HepG2 (cell line): ENCODE measurements around the gene RNF123. TPM values are rescaled to one million over a fixed set of nuclear protein-coding genes. Genes with fewer than 3 reads are reported as not detected.

ENCODE experiments used
- ATF1 ChIP-seq: IDR thresholded peaks from 2 replicates; pipeline ENCODE4 v1.6.1; 2016; ENCODE audit warnings: mild to moderate bottlenecking, control low read depth
- CCDC6 ChIP-seq: sonication (generic); formaldehyde crosslinking; IDR thresholded peaks from 2 replicates; pipeline ENCODE4 v1.8.1; 2022; ENCODE audit warnings: mild to moderate bottlenecking, missing genetic modification reagents, moderate library complexity
- CEBPZ ChIP-seq: IDR thresholded peaks from 2 replicates; pipeline ENCODE4 v1.6.1; 2012; ENCODE audit warnings: low read length, improper control_type of control experiment
- DBP ChIP-seq: sonication (generic); formaldehyde crosslinking; IDR thresholded peaks from 2 replicates; pipeline ENCODE4 v1.4.0; 2020; ENCODE audit warnings: missing genetic modification reagents; ENCODE audit errors: not compliant biosample characterization
- HNRNPUL1 ChIP-seq: fragments of 200-400 bp; formaldehyde crosslinking; IDR thresholded peaks from 2 replicates; pipeline ENCODE4 v1.6.1; 2017; ENCODE audit warnings: low read depth, mild to moderate bottlenecking, low read length, moderate library complexity
- MIXL1 ChIP-seq: IDR thresholded peaks from 2 replicates; pipeline ENCODE4 v1.6.1; 2016
- PITX1 ChIP-seq: sonication (generic); formaldehyde crosslinking; IDR thresholded peaks from 2 replicates; pipeline ENCODE4 v1.5.1; 2020; ENCODE audit warnings: mild to moderate bottlenecking, missing genetic modification reagents
- PRDM4 ChIP-seq: sonication (generic); formaldehyde crosslinking; IDR thresholded peaks from 2 replicates; pipeline ENCODE4 v1.9.0; 2021; ENCODE audit warnings: missing genetic modification reagents, borderline replicate concordance
- RFX3 ChIP-seq: IDR thresholded peaks from 2 replicates; pipeline ENCODE4 v1.6.1; 2016; ENCODE audit warnings: missing biosample characterization, missing genetic modification reagents
- SIX1 ChIP-seq: sonication (generic); formaldehyde crosslinking; IDR thresholded peaks from 2 replicates; pipeline ENCODE4 v1.4.0; 2020; ENCODE audit warnings: missing genetic modification reagents, borderline replicate concordance
- TAF1 ChIP-seq: sonication (generic); formaldehyde crosslinking; IDR thresholded peaks from 2 replicates; pipeline ENCODE4 v1.4.0; 2020; ENCODE audit warnings: missing genetic modification reagents
- TBX3 ChIP-seq: fragments of 450-650 bp; IDR thresholded peaks from 2 replicates; pipeline ENCODE4 v1.6.1; 2017; ENCODE audit warnings: antibody characterized with exemption, mild to moderate bottlenecking, inconsistent platforms, borderline replicate concordance
- ZBTB39 ChIP-seq: sonication (generic); formaldehyde crosslinking; IDR thresholded peaks from 2 replicates; pipeline ENCODE4 v1.5.0; 2020; ENCODE audit warnings: missing genetic modification reagents
- ZFP41 ChIP-seq: sonication (generic); formaldehyde crosslinking; IDR thresholded peaks from 2 replicates; pipeline ENCODE4 v1.4.0; 2020; ENCODE audit warnings: mild to moderate bottlenecking, missing genetic modification reagents, borderline replicate concordance
- ZFYVE20 ChIP-seq: sonication (generic); formaldehyde crosslinking; IDR thresholded peaks from 2 replicates; pipeline ENCODE4 v1.8.0; 2023; ENCODE audit warnings: low read depth, mild to moderate bottlenecking, moderate library complexity, missing genetic modification reagents, borderline replicate concordance
- ZNF460 ChIP-seq: sonication (generic); formaldehyde crosslinking; IDR thresholded peaks from 2 replicates; pipeline ENCODE4 v1.5.1; 2020; ENCODE audit warnings: missing genetic modification reagents, mild to moderate bottlenecking, borderline replicate concordance
- ZNF468 ChIP-seq: sonication (generic); formaldehyde crosslinking; IDR thresholded peaks from 2 replicates; pipeline ENCODE4 v1.8.0; 2022; ENCODE audit warnings: mild to moderate bottlenecking, moderate library complexity, missing genetic modification reagents
- ZNF510 ChIP-seq: sonication (generic); formaldehyde crosslinking; IDR thresholded peaks from 2 replicates; pipeline ENCODE4 v1.4.0; 2020; ENCODE audit warnings: low read depth, mild to moderate bottlenecking, missing genetic modification reagents
- ZNF570 ChIP-seq: sonication (generic); formaldehyde crosslinking; IDR thresholded peaks from 2 replicates; pipeline ENCODE4 v1.4.0; 2020; ENCODE audit warnings: mild to moderate bottlenecking, missing genetic modification reagents, borderline replicate concordance
- ZNF576 ChIP-seq: sonication (generic); formaldehyde crosslinking; IDR thresholded peaks from 2 replicates; pipeline ENCODE4 v1.4.0; 2020; ENCODE audit warnings: mild to moderate bottlenecking, missing genetic modification reagents
- polyA plus RNA-seq, 8 experiments: library from polyadenylated mRNA; depleted of rRNA in 3 of 8; stranded (reverse) in 7 of 8; unstranded in 1 of 8; fragments of >200 nt; fragmentation: Illumina TruSeq in 4 of 8; extraction: Trizol in 4 of 8; gene quantifications; 2 replicates each; pipeline versions ENCODE4 v1.2.1 to v1.2.3, GENCODE V29; 2011 to 2016; ENCODE audit warnings: low read depth in 4 of 8, missing spikeins in 1 of 8, mixed read lengths in 1 of 8; ENCODE audit not compliant: insufficient read depth in 1 of 8
- total RNA-seq, 5 experiments: library from RNA; depleted of rRNA; stranded (reverse); fragments of >200 nt; fragmentation: Illumina TruSeq; extraction: Trizol; gene quantifications; 2 replicates each; pipeline ENCODE4 v1.2.3, GENCODE V29; 2016; ENCODE audit warnings: low read depth in 1 of 5

RNF123 gene
- total and polyA plus RNA-seq, 2 of the 13 experiments (the other 11 are each of a cell fraction or from before 2014, with no cell fraction given) = 29.9 to 82.2 TPM

GRCh38 chr3:49673715-49674496, 15.5 kb upstream of the RNF123 start, which contains the start of gene APEH (continued):
- TF ChIP-seq TBX3 = no peak
- TF ChIP-seq ZFYVE20 (CRISPR knock-in tag) = no peak
- peak; percentile 65; the same call in 1 of the 2 replicates for TF ChIP-seq TAF1 (CRISPR knock-in tag)
- TF ChIP-seq ZNF576 (CRISPR knock-in tag) = no peak
- 0 out of 2 replicates have a peak, but pooled peaks have one; percentile 62 for TF ChIP-seq ZNF570 (CRISPR knock-in tag)
- TF ChIP-seq PITX1 (CRISPR knock-in tag) = peak; percentile 77
- TF ChIP-seq MIXL1 (CRISPR knock-in tag) = no peak; the same call in 1 of the 2 replicates
- no peak for TF ChIP-seq PRDM4
- no peak for TF ChIP-seq ZNF468
- peak; percentile 1 for TF ChIP-seq DBP
- no peak for TF ChIP-seq CEBPZ
- no peak for TF ChIP-seq HNRNPUL1
- TF ChIP-seq ATF1 (CRISPR knock-in tag) = no peak
- TF ChIP-seq ZFP41 (CRISPR knock-in tag) = peak; percentile 15; the same call in 1 of the 2 replicates
- peak; percentile 32; the same call in 1 of the 2 replicates for TF ChIP-seq ZNF510 (CRISPR knock-in tag)
- no peak for TF ChIP-seq ZNF460 (CRISPR knock-in tag)
- no peak for TF ChIP-seq SIX1
- peak; percentile 89 for TF ChIP-seq CCDC6 (CRISPR knock-in tag)
- 0 out of 2 replicates have a peak, but pooled peaks have one; percentile 31 for TF ChIP-seq ZBTB39
- no peak for TF ChIP-seq RFX3 (CRISPR knock-in tag)
